SK-N-SH (cell line): ENCODE data around the gene TTLL6. TPM values are rescaled to one million over a fixed set of nuclear protein-coding genes. Genes with fewer than 3 reads are reported as not detected.

Source experiments
- CTCF ChIA-PET: fragments of 300-600, 350-600 bp; formaldehyde crosslinking; extraction: SDS; loops from one replicate; lab custom pipeline; 2021; lab: Yijun Ruan, JAX
- POLR2A ChIA-PET: fragments of 350-600 bp; sonication (Branson Sonifier 250); formaldehyde crosslinking; extraction: SDS; loops from one replicate; lab custom pipeline; 2020; ENCODE audit warnings: antibody characterized with exemption, inconsistent platforms; lab: Yijun Ruan, JAX
- DNase-seq: peaks from one replicate; pipeline ENCODE4 v3.0.0; 2012
- H2AFZ ChIP-seq: fragments of 200-600 bp; sonication (generic); 2 replicates; pipeline ENCODE4 v1.8.1; 2016; ENCODE audit warnings: antibody characterized with exemption, mild to moderate bottlenecking, low read depth
- H3F3A ChIP-seq: fragments of 200-600 bp; sonication (generic); replicated peaks from 2 replicates; pipeline ENCODE3; 2016; ENCODE audit warnings: antibody characterized with exemption, mild to moderate bottlenecking; ENCODE audit not compliant: insufficient read depth
- H3K27ac ChIP-seq, 2 experiments: fragments of 200-500 bp in 1 of 2; fragments of 200-600 bp in 1 of 2; sonication (Bioruptor generic) in 1 of 2; sonication (generic), shearing (Covaris generic) in 1 of 2; 2 replicates each; pipeline versions ENCODE4 v1.5.1 to v1.6.1; 2014 to 2016; ENCODE audit warnings: low read depth in 2 of 2, inconsistent platforms in 1 of 2, low read length in 1 of 2, mild to moderate bottlenecking in 1 of 2, mixed read lengths in 1 of 2
- H3K27me3 ChIP-seq: fragments of 200-600 bp; sonication (generic), shearing (Covaris generic); 2 replicates; pipeline ENCODE4 v1.6.1; 2016; ENCODE audit warnings: mixed run types; ENCODE audit not compliant: insufficient read depth
- H3K36me3 ChIP-seq, 2 experiments: fragments of 200-500 bp in 1 of 2; fragments of 200-600 bp in 1 of 2; sonication (Bioruptor generic) in 1 of 2; sonication (generic) in 1 of 2; replicated peaks in 1 of 2; 2 replicates each; pipeline versions ENCODE3 to v1.5.1; 2014 to 2016; ENCODE audit warnings: low read length in 1 of 2, mild to moderate bottlenecking in 1 of 2; ENCODE audit not compliant: insufficient read depth in 2 of 2, control insufficient read depth in 1 of 2
- H3K4me1 ChIP-seq, 2 experiments: fragments of 200-500 bp in 1 of 2; fragments of 200-600 bp in 1 of 2; sonication (Bioruptor generic) in 1 of 2; sonication (generic), shearing (Covaris generic) in 1 of 2; 2 replicates each; pipeline versions ENCODE4 v1.5.1 to v1.6.1; 2014 to 2016; ENCODE audit warnings: low read depth in 1 of 2, low read length in 1 of 2, mixed run types in 1 of 2; ENCODE audit not compliant: insufficient read depth in 2 of 2, control insufficient read depth in 1 of 2
- H3K4me2 ChIP-seq: fragments of 200-600 bp; sonication (generic), shearing (Covaris generic); 2 replicates; pipeline ENCODE4 v1.6.1; 2017; ENCODE audit warnings: mixed run types
- H3K4me3 ChIP-seq, 2 experiments: fragments of 200-500 bp in 1 of 2; fragments of 200-600 bp in 1 of 2; sonication (Bioruptor generic) in 1 of 2; sonication (generic), shearing (Covaris generic) in 1 of 2; 2 replicates each; pipeline versions ENCODE4 v1.5.1 to v1.8.1; 2014 to 2016; ENCODE audit warnings: low read depth in 2 of 2, inconsistent platforms in 1 of 2, low read length in 1 of 2, mild to moderate bottlenecking in 1 of 2, mixed read lengths in 1 of 2, moderate library complexity in 1 of 2
- H3K79me2 ChIP-seq: fragments of 200-600 bp; sonication (generic); 2 replicates; pipeline ENCODE4 v1.8.1; 2017; ENCODE audit warnings: mild to moderate bottlenecking; ENCODE audit not compliant: insufficient read depth
- H3K9ac ChIP-seq: fragments of 200-600 bp; sonication (generic); 2 replicates; pipeline ENCODE4 v1.6.1; 2017; ENCODE audit warnings: mixed run types
- H3K9me2 ChIP-seq: fragments of 200-600 bp; sonication (generic); 2 replicates; pipeline ENCODE4 v1.6.1; 2017; ENCODE audit warnings: mixed run types
- H3K9me3 ChIP-seq: fragments of 200-600 bp; sonication (generic); 2 replicates; pipeline ENCODE4 v1.6.1; 2017; ENCODE audit warnings: mixed run types, mild to moderate bottlenecking, moderate library complexity
- H4K20me1 ChIP-seq: fragments of 200-600 bp; sonication (generic); 2 replicates; pipeline ENCODE4 v1.6.1; 2017; ENCODE audit warnings: mild to moderate bottlenecking, mixed run types; ENCODE audit not compliant: insufficient read depth
- ELF1 ChIP-seq: IDR thresholded peaks from 2 replicates; pipeline ENCODE4 v1.4.0; 2012
- EZH2phosphoT487 ChIP-seq: fragments of 200-600 bp; sonication (generic); IDR thresholded peaks from 2 replicates; pipeline ENCODE4 v1.6.1; 2017; ENCODE audit warnings: low read depth, mixed run types, mild to moderate bottlenecking, antibody characterized with exemption, moderate library complexity, borderline replicate concordance
- GABPA ChIP-seq: IDR thresholded peaks from 2 replicates; pipeline ENCODE4 v1.4.0; 2012; ENCODE audit warnings: low read depth, mild to moderate bottlenecking
- GATA2 ChIP-seq: sonication (generic); formaldehyde crosslinking; IDR thresholded peaks from 2 replicates; pipeline ENCODE4 v1.5.0; 2020; ENCODE audit warnings: mild to moderate bottlenecking, missing genetic modification reagents
- MEF2A ChIP-seq: IDR thresholded peaks from 2 replicates; pipeline ENCODE4 v1.4.0; 2012; ENCODE audit warnings: low read depth, borderline replicate concordance
- NFIC ChIP-seq: IDR thresholded peaks from 2 replicates; pipeline ENCODE4 v1.4.0; 2012; ENCODE audit warnings: borderline replicate concordance
- RAD21 ChIP-seq: IDR thresholded peaks from 2 replicates; pipeline ENCODE4 v1.6.1; 2012; ENCODE audit warnings: mild to moderate bottlenecking, low read length
- RXRA ChIP-seq: IDR thresholded peaks from 2 replicates; pipeline ENCODE4 v1.4.0; 2012; ENCODE audit warnings: low read depth, mild to moderate bottlenecking, borderline replicate concordance
- TCF12 ChIP-seq: IDR thresholded peaks from 2 replicates; pipeline ENCODE4 v1.4.0; 2012
- YY1 ChIP-seq: IDR thresholded peaks from 2 replicates; pipeline ENCODE4 v1.4.0; 2012; ENCODE audit warnings: low read depth, mild to moderate bottlenecking
- WGBS: methylation state at CpG from one replicate; pipeline ENCODE4 v1.1.6; 2017; ENCODE audit warnings: low lambda C conversion rate; 5-methylcytosine and 5-hydroxymethylcytosine counted together
- polyA plus RNA-seq, 3 experiments: library from polyadenylated mRNA; depleted of rRNA; stranded (reverse); fragments of >200 nt; gene quantifications; 2 replicates each; pipeline ENCODE4 v1.2.3, GENCODE V29; 2012
- TF ChIP-seq, protein P1 (sequence below): IDR thresholded peaks from 2 replicates; pipeline ENCODE4 v1.6.1; 2012; ENCODE audit warnings: mild to moderate bottlenecking, low read depth, low read length, moderate library complexity
- TF ChIP-seq, protein P2 (sequence below): IDR thresholded peaks from 2 replicates; pipeline ENCODE4 v1.4.0; 2012; ENCODE audit warnings: low read depth, borderline replicate concordance
- TF ChIP-seq, protein P3 (sequence below): IDR thresholded peaks from 2 replicates; pipeline ENCODE4; 2012

Gene TTLL6
- polyA plus RNA-seq, 1 of the 3 experiments (the other 2 are of a cell fraction), result 3.1 TPM

DNA sequence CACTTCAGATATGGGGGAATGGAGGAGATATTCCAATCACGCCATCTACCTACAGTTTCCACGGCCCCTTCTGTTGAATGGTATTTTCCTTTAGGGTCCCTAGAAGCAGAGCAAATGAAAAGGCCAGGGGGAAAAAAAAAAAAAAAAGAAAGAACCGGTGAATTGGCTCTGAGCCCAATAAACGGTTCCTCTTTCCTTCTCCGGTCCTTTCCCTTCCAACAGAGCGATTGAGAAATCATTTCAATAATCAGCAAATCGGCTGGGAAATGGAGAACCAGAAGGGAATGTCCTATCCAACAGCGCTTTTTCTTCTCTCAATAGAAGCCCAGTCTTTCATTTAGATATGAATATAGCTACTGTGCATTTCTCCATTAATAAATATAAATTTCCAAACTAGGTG is 61.7 kb downstream of the TTLL6 start:
- H3K9me2 ChIP-seq, result no peaks in the 10 kb centered on the region
- H4K20me1 ChIP-seq, result no peaks in the 10 kb centered on the region
- H3F3A ChIP-seq, result no peaks in the 10 kb centered on the region
- TF ChIP-seq, protein P1, sequence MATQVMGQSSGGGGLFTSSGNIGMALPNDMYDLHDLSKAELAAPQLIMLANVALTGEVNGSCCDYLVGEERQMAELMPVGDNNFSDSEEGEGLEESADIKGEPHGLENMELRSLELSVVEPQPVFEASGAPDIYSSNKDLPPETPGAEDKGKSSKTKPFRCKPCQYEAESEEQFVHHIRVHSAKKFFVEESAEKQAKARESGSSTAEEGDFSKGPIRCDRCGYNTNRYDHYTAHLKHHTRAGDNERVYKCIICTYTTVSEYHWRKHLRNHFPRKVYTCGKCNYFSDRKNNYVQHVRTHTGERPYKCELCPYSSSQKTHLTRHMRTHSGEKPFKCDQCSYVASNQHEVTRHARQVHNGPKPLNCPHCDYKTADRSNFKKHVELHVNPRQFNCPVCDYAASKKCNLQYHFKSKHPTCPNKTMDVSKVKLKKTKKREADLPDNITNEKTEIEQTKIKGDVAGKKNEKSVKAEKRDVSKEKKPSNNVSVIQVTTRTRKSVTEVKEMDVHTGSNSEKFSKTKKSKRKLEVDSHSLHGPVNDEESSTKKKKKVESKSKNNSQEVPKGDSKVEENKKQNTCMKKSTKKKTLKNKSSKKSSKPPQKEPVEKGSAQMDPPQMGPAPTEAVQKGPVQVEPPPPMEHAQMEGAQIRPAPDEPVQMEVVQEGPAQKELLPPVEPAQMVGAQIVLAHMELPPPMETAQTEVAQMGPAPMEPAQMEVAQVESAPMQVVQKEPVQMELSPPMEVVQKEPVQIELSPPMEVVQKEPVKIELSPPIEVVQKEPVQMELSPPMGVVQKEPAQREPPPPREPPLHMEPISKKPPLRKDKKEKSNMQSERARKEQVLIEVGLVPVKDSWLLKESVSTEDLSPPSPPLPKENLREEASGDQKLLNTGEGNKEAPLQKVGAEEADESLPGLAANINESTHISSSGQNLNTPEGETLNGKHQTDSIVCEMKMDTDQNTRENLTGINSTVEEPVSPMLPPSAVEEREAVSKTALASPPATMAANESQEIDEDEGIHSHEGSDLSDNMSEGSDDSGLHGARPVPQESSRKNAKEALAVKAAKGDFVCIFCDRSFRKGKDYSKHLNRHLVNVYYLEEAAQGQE, result no peak
- TF ChIP-seq YY1, result no peak
- TF ChIP-seq RXRA, result no peak
- no peak for TF ChIP-seq EZH2phosphoT487
- TF ChIP-seq RAD21, result no peak
- TF ChIP-seq, protein P2, sequence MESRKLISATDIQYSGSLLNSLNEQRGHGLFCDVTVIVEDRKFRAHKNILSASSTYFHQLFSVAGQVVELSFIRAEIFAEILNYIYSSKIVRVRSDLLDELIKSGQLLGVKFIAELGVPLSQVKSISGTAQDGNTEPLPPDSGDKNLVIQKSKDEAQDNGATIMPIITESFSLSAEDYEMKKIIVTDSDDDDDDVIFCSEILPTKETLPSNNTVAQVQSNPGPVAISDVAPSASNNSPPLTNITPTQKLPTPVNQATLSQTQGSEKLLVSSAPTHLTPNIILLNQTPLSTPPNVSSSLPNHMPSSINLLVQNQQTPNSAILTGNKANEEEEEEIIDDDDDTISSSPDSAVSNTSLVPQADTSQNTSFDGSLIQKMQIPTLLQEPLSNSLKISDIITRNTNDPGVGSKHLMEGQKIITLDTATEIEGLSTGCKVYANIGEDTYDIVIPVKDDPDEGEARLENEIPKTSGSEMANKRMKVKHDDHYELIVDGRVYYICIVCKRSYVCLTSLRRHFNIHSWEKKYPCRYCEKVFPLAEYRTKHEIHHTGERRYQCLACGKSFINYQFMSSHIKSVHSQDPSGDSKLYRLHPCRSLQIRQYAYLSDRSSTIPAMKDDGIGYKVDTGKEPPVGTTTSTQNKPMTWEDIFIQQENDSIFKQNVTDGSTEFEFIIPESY, result no peak
- no peak for TF ChIP-seq MEF2A
- no peak for TF ChIP-seq TCF12
- TF ChIP-seq, protein P3, sequence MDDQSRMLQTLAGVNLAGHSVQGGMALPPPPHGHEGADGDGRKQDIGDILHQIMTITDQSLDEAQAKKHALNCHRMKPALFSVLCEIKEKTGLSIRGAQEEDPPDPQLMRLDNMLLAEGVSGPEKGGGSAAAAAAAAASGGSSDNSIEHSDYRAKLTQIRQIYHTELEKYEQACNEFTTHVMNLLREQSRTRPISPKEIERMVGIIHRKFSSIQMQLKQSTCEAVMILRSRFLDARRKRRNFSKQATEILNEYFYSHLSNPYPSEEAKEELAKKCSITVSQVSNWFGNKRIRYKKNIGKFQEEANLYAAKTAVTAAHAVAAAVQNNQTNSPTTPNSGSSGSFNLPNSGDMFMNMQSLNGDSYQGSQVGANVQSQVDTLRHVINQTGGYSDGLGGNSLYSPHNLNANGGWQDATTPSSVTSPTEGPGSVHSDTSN, result no peak
- no peak for TF ChIP-seq GATA2 (CRISPR knock-in tag)
- TF ChIP-seq GABPA, result no peak
- no peak for TF ChIP-seq NFIC
- TF ChIP-seq ELF1, result no peak
- TF ChIP-seq, all 33 proteins: peak for 0
- no peak overlapping the region for H3K27ac ChIP-seq
- H3K4me2 ChIP-seq, result no peak overlapping the region
- H3K4me3 ChIP-seq, result no peak overlapping the region
- ChIA-PET CTCF (interaction anchor here (0.6 to 4.2 kb wide), 4 partner anchors 31 to 612 kb away, joined by 4 to 17 read pairs (median 8); no protein-coding TSS in a partner anchor), POLR2A (no interaction called here)
- H3K9ac ChIP-seq, result no peak overlapping the region
- no peak overlapping the region for H2AFZ ChIP-seq
- no peaks in the 10 kb centered on the region for H3K79me2 ChIP-seq
- 23% methylated on average over 8 of the region's 8 CpGs for WGBS
- no peaks in the 10 kb centered on the region for H3K4me1 ChIP-seq
- peaks cover 98% of the 10 kb centered on the region for H3K27me3 ChIP-seq
- no peaks in the 10 kb centered on the region for H3K36me3 ChIP-seq
- H3K9me3 ChIP-seq, result no peaks in the 10 kb centered on the region
- no peak for DNase-seq
